Neural progenitor cell (in vitro differentiated cells): ENCODE results near the gene PERM1. TPM values are rescaled to one million over a fixed set of nuclear protein-coding genes. Genes with fewer than 3 reads are reported as not detected.

Source experiments
- DNase-seq: peaks from one replicate; pipeline ENCODE4 v3.0.0-alpha.2; 2016; ENCODE audit warnings: low spot score
- H2AFZ ChIP-seq: fragments of 200-600 bp; sonication (generic); replicated peaks from 2 replicates; pipeline ENCODE4 v1.6.1; 2016; ENCODE audit warnings: antibody characterized with exemption
- H3F3A ChIP-seq: fragments of 200-600 bp; sonication (generic); 2 replicates; pipeline ENCODE4 v1.6.1; 2016; ENCODE audit warnings: antibody characterized with exemption, low read depth
- H3K27ac ChIP-seq: fragments of 200-600 bp; sonication (generic); 2 replicates; pipeline ENCODE4 v1.5.1; 2016; ENCODE audit warnings: mild to moderate bottlenecking
- H3K27me3 ChIP-seq: fragments of 200-600 bp; sonication (generic); 2 replicates; pipeline ENCODE4 v1.6.1; 2016; ENCODE audit warnings: mild to moderate bottlenecking, moderate library complexity
- H3K36me3 ChIP-seq: fragments of 200-600 bp; sonication (generic); 2 replicates; pipeline ENCODE4 v1.5.1; 2016
- H3K4me1 ChIP-seq: fragments of 200-600 bp; sonication (generic); 2 replicates; pipeline ENCODE4 v1.6.1; 2016; ENCODE audit warnings: mixed run types
- H3K4me2 ChIP-seq: fragments of 200-600 bp; sonication (generic); 2 replicates; pipeline ENCODE4 v1.6.1; 2016
- H3K4me3 ChIP-seq: fragments of 200-600 bp; sonication (generic); 2 replicates; pipeline ENCODE4 v1.5.1; 2016
- H3K79me2 ChIP-seq: fragments of 200-600 bp; sonication (generic); 2 replicates; pipeline ENCODE4 v1.6.1; 2016; ENCODE audit warnings: low read depth
- H3K9ac ChIP-seq: fragments of 200-600 bp; sonication (generic); 2 replicates; pipeline ENCODE4 v1.6.1; 2016
- H3K9me3 ChIP-seq: fragments of 200-600 bp; sonication (generic); 2 replicates; pipeline ENCODE4 v1.5.1; 2016; ENCODE audit warnings: low read depth
- H4K20me1 ChIP-seq: fragments of 200-600 bp; sonication (generic); 2 replicates; pipeline ENCODE4 v1.6.1; 2016; ENCODE audit warnings: low read depth
- H3K27ac Mint-ChIP-seq: 3 replicates; pipeline ENCODE4 v1.8.0; 2021; ENCODE audit warnings: mixed read lengths
- H3K27me3 Mint-ChIP-seq: 2 replicates; pipeline ENCODE4 v1.8.0; 2022; ENCODE audit warnings: low read depth, mild to moderate bottlenecking, inconsistent platforms, moderate library complexity, mixed read lengths; ENCODE audit not compliant: insufficient read depth
- H3K36me3 Mint-ChIP-seq: 3 replicates; pipeline ENCODE4 v1.8.0; 2021; ENCODE audit warnings: mixed read lengths
- H3K4me1 Mint-ChIP-seq: 3 replicates; pipeline ENCODE4 v1.8.0; 2021; ENCODE audit warnings: mixed read lengths
- H3K4me3 Mint-ChIP-seq: 3 replicates; pipeline ENCODE4 v1.8.0; 2021; ENCODE audit warnings: mild to moderate bottlenecking, moderate library complexity, mixed read lengths
- H3K9me3 Mint-ChIP-seq: 3 replicates; pipeline ENCODE4 v1.8.0; 2020; ENCODE audit warnings: mixed read lengths
- EZH2 ChIP-seq: fragments of 200-600 bp; sonication (generic); IDR thresholded peaks from 2 replicates; pipeline ENCODE4 v1.6.1; 2017; ENCODE audit warnings: antibody characterized with exemption, mild to moderate bottlenecking, moderate library complexity
- EZH2phosphoT487 ChIP-seq: fragments of 200-600 bp; sonication (generic); IDR thresholded peaks from 2 replicates; pipeline ENCODE4 v1.6.1; 2017; ENCODE audit warnings: antibody characterized with exemption
- total RNA-seq: library from RNA; depleted of rRNA; stranded (reverse); fragments of >200 nt; gene quantifications from 2 replicates; pipeline ENCODE4 v1.2.3, GENCODE V29; 2015; ENCODE audit warnings: low replicate concordance
- TF ChIP-seq, protein P1 (sequence below): fragments of 200-600 bp; sonication (generic); IDR thresholded peaks from 2 replicates; pipeline ENCODE4 v1.5.1; 2017; ENCODE audit warnings: antibody characterized with exemption, mild to moderate bottlenecking

The PERM1 gene
- total RNA-seq, 1 donor from 2014 or later = not detected

DNA sequence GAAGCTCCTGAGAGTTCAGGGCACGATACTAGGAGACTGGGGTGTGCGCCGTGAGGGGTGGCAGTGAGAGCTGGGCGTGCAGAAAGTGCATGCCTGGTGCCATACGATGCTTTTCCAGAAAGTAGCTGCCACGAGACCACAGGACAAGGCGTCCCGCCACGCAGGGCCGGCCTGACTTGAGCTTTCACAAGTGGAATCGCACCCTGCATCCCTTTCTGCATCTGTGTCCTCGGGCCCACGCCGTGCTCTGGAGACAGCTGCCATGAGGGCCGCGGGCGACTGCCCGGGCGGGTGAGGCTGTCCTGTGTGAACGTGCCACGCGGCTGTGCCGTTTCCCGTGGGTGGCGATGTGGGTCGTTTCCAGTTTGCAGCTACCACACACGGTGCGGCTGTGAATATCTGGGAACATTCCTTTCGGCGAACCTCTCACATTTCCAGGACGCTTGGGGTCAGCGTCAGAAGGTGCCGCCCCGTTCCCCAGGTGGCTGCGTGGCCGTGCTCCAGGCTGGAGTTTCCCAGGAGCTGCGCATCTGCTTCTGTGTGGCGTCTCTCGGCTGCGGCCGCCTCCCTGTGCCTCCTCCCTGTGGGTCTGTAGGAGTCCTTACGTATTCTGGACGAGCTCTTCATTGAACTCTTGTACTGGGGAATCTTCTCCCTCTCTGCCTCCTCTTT, 1.0 kb upstream of the PERM1 start:
- H3K9me3 Mint-ChIP-seq = peaks cover 4% of the 10 kb centered on the region
- H3K36me3 Mint-ChIP-seq = peaks cover 3% of the 10 kb centered on the region
- Histone ChIP-seq H3K79me2 (no peaks in the 10 kb centered on the region), H3K4me3 (no peak overlapping the region), H2AFZ (no peak overlapping the region), H3K4me2 (no peak overlapping the region), H3K4me1 (no peaks in the 10 kb centered on the region), H3K27me3 (peaks cover 76% of the 10 kb centered on the region), H3K27ac (no peak overlapping the region), H3K9ac (no peak overlapping the region), H4K20me1 (no peaks in the 10 kb centered on the region), H3K9me3 (no peaks in the 10 kb centered on the region), H3K36me3 (no peaks in the 10 kb centered on the region), H3F3A (no peaks in the 10 kb centered on the region)
- H3K4me3 Mint-ChIP-seq = peak overlapping the region; percentile 46
- peak overlapping the region; percentile 79 for H3K27ac Mint-ChIP-seq
- peaks cover 11% of the 10 kb centered on the region for H3K4me1 Mint-ChIP-seq
- TF ChIP-seq, protein P1, sequence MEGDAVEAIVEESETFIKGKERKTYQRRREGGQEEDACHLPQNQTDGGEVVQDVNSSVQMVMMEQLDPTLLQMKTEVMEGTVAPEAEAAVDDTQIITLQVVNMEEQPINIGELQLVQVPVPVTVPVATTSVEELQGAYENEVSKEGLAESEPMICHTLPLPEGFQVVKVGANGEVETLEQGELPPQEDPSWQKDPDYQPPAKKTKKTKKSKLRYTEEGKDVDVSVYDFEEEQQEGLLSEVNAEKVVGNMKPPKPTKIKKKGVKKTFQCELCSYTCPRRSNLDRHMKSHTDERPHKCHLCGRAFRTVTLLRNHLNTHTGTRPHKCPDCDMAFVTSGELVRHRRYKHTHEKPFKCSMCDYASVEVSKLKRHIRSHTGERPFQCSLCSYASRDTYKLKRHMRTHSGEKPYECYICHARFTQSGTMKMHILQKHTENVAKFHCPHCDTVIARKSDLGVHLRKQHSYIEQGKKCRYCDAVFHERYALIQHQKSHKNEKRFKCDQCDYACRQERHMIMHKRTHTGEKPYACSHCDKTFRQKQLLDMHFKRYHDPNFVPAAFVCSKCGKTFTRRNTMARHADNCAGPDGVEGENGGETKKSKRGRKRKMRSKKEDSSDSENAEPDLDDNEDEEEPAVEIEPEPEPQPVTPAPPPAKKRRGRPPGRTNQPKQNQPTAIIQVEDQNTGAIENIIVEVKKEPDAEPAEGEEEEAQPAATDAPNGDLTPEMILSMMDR = no peak
- no peak for TF ChIP-seq EZH2phosphoT487
- DNase-seq = no peak
- peaks cover 18% of the 10 kb centered on the region for H3K27me3 Mint-ChIP-seq

- no peak overlapping the region for H2AFZ ChIP-seq
- H4K20me1 ChIP-seq = no peaks in the 10 kb centered on the region
- Mint-ChIP-seq H3K4me3 (no peak overlapping the region), H3K27ac (no peak overlapping the region), H3K9me3 (peaks cover 4% of the 10 kb centered on the region), H3K27me3 (peaks cover 18% of the 10 kb centered on the region), H3K4me1 (peaks cover 11% of the 10 kb centered on the region), H3K36me3 (peaks cover 3% of the 10 kb centered on the region)
- no peak overlapping the region for H3K27ac ChIP-seq
- no peak overlapping the region for H3K4me3 ChIP-seq
- no peaks in the 10 kb centered on the region for H3K36me3 ChIP-seq
- peaks cover 63% of the 10 kb centered on the region for H3K27me3 ChIP-seq
- TF ChIP-seq, protein P1 = no peak
- TF ChIP-seq EZH2 (no peak), EZH2phosphoT487 (no peak)
- no peak for DNase-seq
- H3K9ac ChIP-seq = no peak overlapping the region
- H3K4me2 ChIP-seq = no peak overlapping the region
- H3F3A ChIP-seq = no peaks in the 10 kb centered on the region
- no peaks in the 10 kb centered on the region for H3K9me3 ChIP-seq
- no peaks in the 10 kb centered on the region for H3K79me2 ChIP-seq
- H3K4me1 ChIP-seq = no peaks in the 10 kb centered on the region
These were observed 370 bp downstream of the PERM1 start for GRCh38 chr1:981491-981954.

GRCh38 chr1:980602-981395, 1.1 kb downstream of the PERM1 start:
- Histone ChIP-seq H3K9ac (no peak overlapping the region), H3K9me3 (no peaks in the 10 kb centered on the region), H3K27me3 (peaks cover 62% of the 10 kb centered on the region), H3K4me1 (no peaks in the 10 kb centered on the region), H3K36me3 (no peaks in the 10 kb centered on the region), H3F3A (peaks cover 6% of the 10 kb centered on the region), H3K79me2 (no peaks in the 10 kb centered on the region), H2AFZ (no peak overlapping the region), H4K20me1 (no peaks in the 10 kb centered on the region), H3K4me3 (no peak overlapping the region), H3K4me2 (no peak overlapping the region), H3K27ac (no peak overlapping the region)
- Mint-ChIP-seq H3K36me3 (peaks cover 3% of the 10 kb centered on the region), H3K9me3 (peaks cover 4% of the 10 kb centered on the region), H3K4me1 (peaks cover 10% of the 10 kb centered on the region), H3K27ac (peak overlapping the region; percentile 74), H3K27me3 (peaks cover 19% of the 10 kb centered on the region), H3K4me3 (no peak overlapping the region)
- DNase-seq = peak; percentile 3
- TF ChIP-seq EZH2phosphoT487 = no peak
- TF ChIP-seq, protein P1 = no peak
- TF ChIP-seq EZH2 = no peak
